DMS 273 (cell line): ENCODE data around the gene FAP.
A peak's percentile ranks its signal among the peaks of the same experiment; 100 is the strongest.

Experiments
- DNase-seq: peaks from one replicate; lab custom pipeline; 2025; ENCODE audit not compliant: unreplicated experiment; lab: John Stamatoyannopoulos, UW

FAP gene

GRCh38 chr2:162243294-162243693 is at the start of gene FAP:
TSS of gene FAP (minus strand) at chr2:162243445. CDS start at chr2:162243327, 118 bp downstream.
- DNase-seq: peak; percentile 68

- no peak for DNase-seq
These were observed 48.5 kb upstream of the FAP start for GRCh38 chr2:162291748-162292147.

DNA sequence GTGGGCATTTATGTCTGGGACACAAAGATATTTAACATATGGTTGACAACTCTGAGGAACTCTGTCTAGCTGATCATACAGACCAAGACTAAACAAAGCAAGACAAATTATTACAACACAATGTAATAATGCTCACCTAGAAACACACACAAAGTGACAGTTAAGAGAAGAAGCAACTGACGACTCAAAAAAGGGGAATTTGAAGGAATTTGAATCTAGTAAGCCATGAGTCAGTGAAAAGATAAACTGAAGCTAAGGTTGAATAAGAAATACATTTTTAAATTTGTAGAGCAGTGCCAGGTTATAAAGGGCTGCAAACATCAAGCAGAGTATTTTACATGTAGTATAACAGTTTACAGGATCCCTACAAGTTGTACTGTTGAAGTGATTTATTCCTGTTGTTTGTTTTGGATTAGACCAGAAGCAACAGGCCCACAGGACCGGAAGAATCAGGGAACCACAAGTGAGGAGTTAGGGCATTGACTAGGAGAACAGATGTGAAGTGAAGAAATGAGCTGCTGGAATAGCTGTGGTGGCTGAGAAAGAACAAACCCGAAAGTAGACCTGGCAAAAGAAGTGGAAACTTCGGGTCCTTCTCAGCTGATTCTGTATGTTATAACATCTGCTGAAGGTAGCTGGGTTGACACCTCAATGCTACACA is 39.6 kb upstream of the FAP start:
- DNase-seq: no peak

- DNase-seq: no peak
These were observed 37.4 kb upstream of the FAP start for GRCh38 chr2:162280654-162281053.

GRCh38 chr2:162277381-162277780 is 34.1 kb upstream of the FAP start:
- no peak for DNase-seq

DNA sequence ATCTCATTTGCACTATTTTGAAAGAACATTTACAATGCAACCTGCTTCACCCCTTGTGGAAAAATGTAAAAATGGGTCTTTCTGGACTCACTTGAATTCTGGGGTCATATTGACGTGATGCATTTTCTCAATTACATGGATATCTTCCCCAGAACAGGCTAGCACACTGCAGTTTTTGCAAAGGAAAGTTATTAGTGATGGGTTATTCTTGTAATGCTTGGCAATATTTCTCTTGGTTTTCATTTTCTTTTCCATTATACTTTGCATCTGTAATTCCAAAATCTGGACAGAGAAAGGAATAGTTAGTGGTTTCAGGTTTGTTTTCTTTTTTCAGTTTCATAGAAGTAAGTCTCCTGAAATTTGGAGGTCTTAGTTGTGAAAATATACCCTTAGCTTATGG is 24.8 kb upstream of the FAP start:
- no peak for DNase-seq

- DNase-seq: no peak
These were observed 24.3 kb upstream of the FAP start for GRCh38 chr2:162267496-162267895.

DNA sequence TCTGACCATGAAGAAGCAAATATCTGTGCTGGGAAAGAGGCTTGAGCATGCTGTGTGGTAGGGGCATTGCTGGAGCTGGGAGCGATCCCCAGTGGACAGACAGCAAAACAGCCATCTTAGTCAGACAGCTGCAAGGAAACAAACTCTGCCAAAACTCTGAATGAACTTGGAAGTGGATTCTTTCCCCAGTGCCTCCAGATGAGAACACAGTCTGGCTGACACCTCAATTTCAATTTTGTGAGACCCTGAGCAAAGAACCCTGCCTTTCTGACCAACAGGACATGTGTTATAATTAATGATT is 23.2 kb upstream of the FAP start:
- no peak for DNase-seq

DNA sequence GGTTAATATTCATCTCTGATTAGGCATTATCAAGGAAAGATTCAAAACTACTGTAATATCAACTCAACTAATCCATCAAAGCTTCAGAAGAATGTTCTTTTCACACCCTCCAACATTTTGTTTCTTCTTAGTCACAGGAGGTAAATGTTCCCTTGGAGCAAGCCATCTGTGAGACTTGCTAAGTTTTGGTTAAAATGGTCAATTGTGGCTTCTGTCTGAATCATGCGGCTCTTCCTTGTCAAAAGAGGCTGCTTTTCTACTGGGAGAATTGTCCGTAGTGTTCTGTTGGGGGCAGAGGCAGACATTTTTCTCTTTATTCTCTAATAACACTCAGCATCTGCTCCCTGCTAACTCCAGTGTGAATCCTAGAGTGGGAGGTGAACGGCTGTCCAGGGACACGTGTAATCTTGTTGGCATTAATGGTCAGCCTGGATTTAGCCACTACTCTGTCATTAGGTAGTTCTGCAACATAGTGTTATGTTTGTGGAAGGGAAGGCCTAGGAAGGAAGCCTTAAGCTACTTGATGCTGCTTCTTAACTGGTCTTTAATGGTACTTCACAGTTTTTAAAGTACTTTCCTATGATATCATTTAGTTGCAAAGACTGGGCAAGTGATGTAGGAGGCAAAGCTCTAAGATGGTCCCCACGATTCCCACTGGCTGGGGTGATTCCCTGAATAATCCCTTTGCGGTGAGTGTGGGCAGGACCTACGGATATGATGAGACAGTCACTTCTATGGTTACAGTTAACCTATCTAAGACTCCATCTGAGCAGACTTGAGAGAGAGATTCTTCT is 22.6 kb upstream of the FAP start:
- no peak for DNase-seq

DNA sequence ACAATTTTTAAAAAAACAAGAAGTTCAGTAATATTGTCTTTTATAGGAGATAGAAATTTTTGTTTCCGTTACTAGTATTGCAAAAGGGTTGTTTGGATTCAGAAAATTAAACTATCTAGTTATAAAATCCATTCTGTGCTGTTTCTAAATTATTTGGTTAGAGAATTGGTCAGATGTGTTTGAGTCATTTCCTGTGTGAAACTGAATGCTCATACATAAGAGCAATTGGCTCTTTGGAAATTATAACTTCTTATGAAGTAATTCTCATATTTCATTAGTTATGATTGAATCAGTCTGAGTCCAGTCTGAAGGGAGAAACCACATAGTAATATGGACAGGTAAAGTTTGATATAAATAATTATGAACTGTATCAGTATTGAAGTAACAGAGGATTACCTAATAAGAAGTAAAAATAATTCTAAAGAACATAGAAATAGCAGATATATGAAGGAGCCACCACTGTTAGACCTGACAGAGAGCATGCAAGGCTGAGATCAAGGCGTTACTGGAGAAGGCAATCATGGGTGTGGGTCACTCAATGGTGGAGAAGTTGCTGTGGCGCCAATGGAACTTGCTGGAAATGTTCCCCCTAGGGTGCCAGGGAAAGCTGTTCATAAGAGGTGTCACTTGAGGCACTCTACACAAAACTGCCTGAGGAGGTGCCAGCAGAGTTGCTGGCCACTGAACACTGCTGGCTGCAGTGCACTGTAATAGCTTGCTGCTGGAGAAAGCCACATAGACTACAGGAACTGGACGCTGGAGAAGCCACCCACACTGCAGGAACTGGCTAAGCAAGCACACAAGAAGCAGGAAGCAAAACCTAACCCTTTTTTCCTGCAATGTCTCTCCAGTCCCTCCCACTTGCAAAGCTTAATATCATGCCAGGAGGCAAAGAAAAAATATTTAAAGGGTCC is 18.0 kb upstream of the FAP start:
- DNase-seq: no peak

- DNase-seq: no peak
These were observed 15.4 kb upstream of the FAP start for GRCh38 chr2:162258686-162259085.

DNA sequence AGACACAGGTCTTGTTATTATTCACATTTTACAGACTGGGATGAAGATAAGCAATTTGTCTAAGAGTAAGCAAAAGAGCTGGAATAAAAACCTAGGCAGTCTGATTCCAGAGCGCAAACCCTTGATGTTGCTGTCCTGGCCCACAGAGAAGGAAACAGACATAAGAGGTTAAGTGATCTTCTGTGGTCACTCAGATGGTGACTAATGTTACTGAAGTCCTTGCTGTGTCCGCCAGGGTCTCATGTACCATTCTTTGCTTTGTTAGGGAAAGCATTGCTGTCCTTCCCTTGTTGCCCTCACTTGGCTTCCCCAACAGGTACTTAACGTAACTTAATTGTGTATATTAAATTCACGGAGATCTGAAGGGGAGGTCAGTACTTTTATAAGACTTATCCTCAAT is 14.9 kb upstream of the FAP start:
- DNase-seq: no peak

DNA sequence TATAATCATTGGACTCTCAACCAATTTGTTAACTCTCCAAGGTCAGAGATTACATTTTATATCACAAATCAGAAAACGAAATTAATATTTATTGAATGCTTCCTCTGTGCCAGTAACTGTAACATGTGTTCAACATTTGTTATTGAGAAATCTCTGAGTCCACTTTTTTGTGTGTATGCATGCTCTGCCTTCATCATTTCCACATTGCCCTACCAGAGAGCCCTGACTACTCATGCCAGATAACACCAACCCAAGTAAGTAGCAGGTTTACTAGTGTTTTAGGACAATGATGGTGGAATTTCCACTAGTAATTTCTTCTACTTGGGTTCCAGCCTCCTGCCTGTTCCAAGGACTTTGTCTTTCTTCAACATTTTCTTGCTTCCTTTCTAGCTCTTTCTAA is 14.2 kb upstream of the FAP start:
- no peak for DNase-seq

GRCh38 chr2:162256591-162256991 is 13.3 kb upstream of the FAP start:
- DNase-seq: no peak

GRCh38 chr2:162254236-162254871 is 11.1 kb upstream of the FAP start:
- DNase-seq: no peak

- peak; percentile 3 for DNase-seq
These were observed 10.2 kb upstream of the FAP start for GRCh38 chr2:162253435-162253834.

DNA sequence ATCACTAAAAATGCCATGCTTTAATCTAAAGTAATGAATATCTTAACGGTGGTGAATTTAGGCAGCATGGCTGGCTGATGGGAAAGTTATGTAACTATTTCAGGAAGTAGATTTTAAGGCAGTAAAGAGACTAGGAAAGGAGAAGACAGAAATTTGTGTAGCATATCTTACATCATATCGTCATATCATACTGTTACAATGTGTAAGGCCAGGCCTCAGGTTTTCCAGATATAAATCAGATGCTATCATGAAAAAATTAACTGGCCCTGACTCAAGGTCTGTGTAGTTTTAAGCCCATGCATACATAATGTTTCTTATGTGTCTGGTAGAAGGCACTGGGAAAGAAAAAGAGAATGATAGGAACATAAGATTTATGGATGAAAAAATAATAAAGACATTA is 8.9 kb upstream of the FAP start:
- DNase-seq: no peak

- DNase-seq: no peak
These were observed 2.5 kb upstream of the FAP start for GRCh38 chr2:162245781-162246180.

- no peak for DNase-seq
These were observed 1.8 kb upstream of the FAP start for GRCh38 chr2:162245061-162245460.

DNA sequence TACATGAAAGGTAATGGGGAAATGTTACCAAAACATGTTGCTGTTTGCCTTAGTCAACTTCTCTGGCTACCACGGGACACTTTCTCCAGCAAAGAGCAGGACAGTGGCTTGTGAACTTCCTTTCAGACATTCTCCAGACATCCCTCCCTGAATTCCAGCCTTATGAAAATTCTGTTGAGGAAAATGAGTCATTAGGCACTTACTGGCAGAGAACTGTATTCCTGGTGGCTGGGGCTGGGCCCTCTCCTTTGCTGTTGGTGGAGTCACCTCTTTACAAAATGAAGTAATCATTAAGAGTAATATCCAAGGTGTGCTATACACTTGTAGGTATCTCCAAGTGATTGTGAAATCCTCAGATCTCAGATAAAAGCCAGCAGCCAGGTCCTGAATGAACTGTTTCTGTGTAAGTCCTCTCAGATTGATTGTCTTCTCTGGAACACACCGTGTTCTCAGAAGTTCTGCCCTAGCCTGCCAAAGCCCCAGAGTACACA is 1.3 kb upstream of the FAP start:
- DNase-seq: peak; percentile 12

- DNase-seq: peak; percentile 47
These were observed 470 bp upstream of the FAP start for GRCh38 chr2:162243715-162244114.
